H1 (cell line): ENCODE measurements around the gene CCL5. TPM values are rescaled to one million over a fixed set of nuclear protein-coding genes. Genes with fewer than 3 reads are reported as not detected.

Experiments
- CTCF ChIA-PET: fragments of 300-600 bp; sonication (Branson Sonifier 250); formaldehyde crosslinking; loops from one replicate; lab custom pipeline; 2021; ENCODE audit not compliant: partially characterized antibody; lab: Charles Lee
- POLR2A ChIA-PET: fragments of 300-600 bp; sonication (Branson Sonifier 250); formaldehyde crosslinking; loops from one replicate; lab custom pipeline; 2021; ENCODE audit warnings: inconsistent platforms; ENCODE audit not compliant: partially characterized antibody; lab: Charles Lee
- DNase-seq, 2 experiments: peaks; one replicate each; pipeline versions ENCODE4 v3.0.0 to v3.0.0-alpha.2; 2010 to 2022; ENCODE audit warnings: low spot score in 2 of 2, low read depth in 1 of 2, mixed read lengths in 1 of 2
- FAIRE-seq: peaks from 2 replicates; lab custom pipeline; 2011; peaks lifted over from hg19 to GRCh38; lab: Jason Lieb, UNC
- H2AFZ ChIP-seq: 2 replicates; pipeline ENCODE4 v1.8.1; 2012; ENCODE audit warnings: low read length, inconsistent platforms
- H2AK5ac ChIP-seq: 2 replicates; pipeline ENCODE4 v1.6.1; 2013; ENCODE audit warnings: low read depth, low read length
- H2BK120ac ChIP-seq: replicated peaks from 2 replicates; pipeline ENCODE3; 2013; ENCODE audit warnings: low read depth, low read length, inconsistent platforms
- H2BK12ac ChIP-seq: 2 replicates; pipeline ENCODE4 v1.6.1; 2013; ENCODE audit warnings: low read depth, low read length
- H2BK15ac ChIP-seq: 2 replicates; pipeline ENCODE4 v1.6.1; 2013; ENCODE audit warnings: low read length
- H2BK20ac ChIP-seq: 2 replicates; pipeline ENCODE4 v1.6.1; 2013; ENCODE audit warnings: low read length
- H2BK5ac ChIP-seq: 2 replicates; pipeline ENCODE4 v1.6.1; 2013; ENCODE audit warnings: low read depth, low read length
- H3K14ac ChIP-seq: 2 replicates; pipeline ENCODE4 v1.6.1; 2013; ENCODE audit warnings: inconsistent platforms; ENCODE audit not compliant: insufficient read length
- H3K18ac ChIP-seq: 2 replicates; pipeline ENCODE4 v1.6.1; 2013; ENCODE audit warnings: low read length; ENCODE audit errors: extremely low read depth
- H3K23ac ChIP-seq: 2 replicates; pipeline ENCODE4 v1.6.1; 2013; ENCODE audit warnings: inconsistent platforms; ENCODE audit not compliant: insufficient read length
- H3K23me2 ChIP-seq: 2 replicates; pipeline ENCODE4 v1.6.1; 2013; ENCODE audit warnings: low read depth, low read length
- H3K27ac ChIP-seq: 2 replicates; pipeline ENCODE4 v1.6.1; 2011; ENCODE audit warnings: low read depth, low read length, inconsistent platforms
- H3K27me3 ChIP-seq, 4 experiments: replicated peaks in 1 of 4; 1 replicate in 1 of 4; 2 replicates in 3 of 4; pipeline versions ENCODE4 v1.6.1 to v1.8.1; 2011 to 2013; ENCODE audit warnings: low read length in 3 of 4, mild to moderate bottlenecking in 3 of 4, inconsistent platforms in 2 of 4, mixed read lengths in 2 of 4, moderate library complexity in 1 of 4; ENCODE audit not compliant: control insufficient read depth in 3 of 4, insufficient read depth in 3 of 4; ENCODE audit errors: extremely low read depth in 1 of 4
- H3K36me3 ChIP-seq, 4 experiments: 2 replicates each; pipeline versions ENCODE4 v1.6.1 to v1.8.1; 2011 to 2013; ENCODE audit warnings: mild to moderate bottlenecking in 4 of 4, low read length in 3 of 4, moderate library complexity in 2 of 4, control low read depth in 1 of 4, inconsistent platforms in 1 of 4; ENCODE audit not compliant: insufficient read depth in 4 of 4, control insufficient read depth in 2 of 4
- H3K4ac ChIP-seq: replicated peaks from 2 replicates; pipeline ENCODE3; 2013; ENCODE audit warnings: low read length, low read depth, mixed read lengths, inconsistent platforms; ENCODE audit not compliant: insufficient read length
- H3K4me1 ChIP-seq, 4 experiments: replicated peaks in 1 of 4; 1 replicate in 1 of 4; 2 replicates in 3 of 4; pipeline versions ENCODE4 v1.6.1 to v1.8.1; 2011 to 2013; ENCODE audit warnings: low read length in 3 of 4, inconsistent platforms in 2 of 4, mixed read lengths in 1 of 4; ENCODE audit not compliant: insufficient read depth in 4 of 4, control insufficient read depth in 3 of 4
- H3K4me2 ChIP-seq, 2 experiments: 2 replicates each; pipeline versions ENCODE4 v1.6.1 to v1.8.1; 2011 to 2013; ENCODE audit warnings: low read depth in 2 of 2, low read length in 2 of 2, control low read depth in 1 of 2, inconsistent platforms in 1 of 2, mild to moderate bottlenecking in 1 of 2; ENCODE audit not compliant: insufficient read depth in 1 of 2
- H3K4me3 ChIP-seq, 4 experiments: fragments of 200-600, 300-600 bp in 1 of 4; sonication (generic), shearing (Covaris generic), sonication (Bioruptor Twin) in 1 of 4; 2 replicates each; pipeline versions ENCODE4 v1.5.1 to v1.8.1; 2011 to 2016; ENCODE audit warnings: low read length in 4 of 4, low read depth in 3 of 4, control low read depth in 2 of 4, inconsistent platforms in 2 of 4, mild to moderate bottlenecking in 2 of 4, mixed read lengths in 1 of 4, moderate library complexity in 1 of 4; ENCODE audit not compliant: insufficient read depth in 2 of 4; ENCODE audit errors: extremely low read depth in 1 of 4
- H3K56ac ChIP-seq: replicated peaks from 2 replicates; pipeline ENCODE3; 2013; ENCODE audit warnings: low read depth, mild to moderate bottlenecking, mixed read lengths, low read length, inconsistent platforms; ENCODE audit not compliant: insufficient read length
- H3K79me1 ChIP-seq: 2 replicates; pipeline ENCODE4 v1.6.1; 2013; ENCODE audit warnings: low read depth, low read length, control low read depth
- H3K79me2 ChIP-seq, 2 experiments: 2 replicates each; pipeline versions ENCODE4 v1.6.1 to v1.8.1; 2012 to 2013; ENCODE audit warnings: low read length in 2 of 2, mild to moderate bottlenecking in 2 of 2, inconsistent platforms in 1 of 2; ENCODE audit not compliant: insufficient read depth in 2 of 2, control insufficient read depth in 1 of 2
- H3K9ac ChIP-seq, 4 experiments: replicated peaks in 1 of 4; 1 replicate in 1 of 4; 2 replicates in 3 of 4; pipeline versions ENCODE4 v1.6.1 to v1.8.1; 2011 to 2013; ENCODE audit warnings: low read depth in 3 of 4, low read length in 3 of 4, control low read depth in 2 of 4, mild to moderate bottlenecking in 2 of 4, moderate library complexity in 2 of 4, inconsistent platforms in 1 of 4; ENCODE audit errors: extremely low read depth in 1 of 4
- H3K9me3 ChIP-seq, 2 experiments: 2 replicates each; pipeline versions ENCODE4 v1.6.1 to v1.8.1; 2012 to 2013; ENCODE audit warnings: mild to moderate bottlenecking in 2 of 2, moderate library complexity in 2 of 2, control low read depth in 1 of 2, inconsistent platforms in 1 of 2, low read depth in 1 of 2, low read length in 1 of 2, mixed read lengths in 1 of 2; ENCODE audit not compliant: insufficient read depth in 2 of 2
- H4K20me1 ChIP-seq, 2 experiments: replicated peaks in 1 of 2; 2 replicates each; pipeline versions ENCODE3 to v1.8.1; 2011 to 2013; ENCODE audit warnings: inconsistent platforms in 2 of 2, low read length in 2 of 2, mild to moderate bottlenecking in 1 of 2; ENCODE audit not compliant: insufficient read depth in 2 of 2, control insufficient read depth in 1 of 2
- H4K5ac ChIP-seq: 2 replicates; pipeline ENCODE4 v1.6.1; 2013; ENCODE audit warnings: low read length, low read depth, mixed read lengths, inconsistent platforms; ENCODE audit not compliant: insufficient read length
- H4K8ac ChIP-seq: 2 replicates; pipeline ENCODE4 v1.8.0; 2013; ENCODE audit warnings: mild to moderate bottlenecking, moderate library complexity, low read length, inconsistent platforms; ENCODE audit not compliant: insufficient read depth; ENCODE audit errors: extremely low read depth
- H4K91ac ChIP-seq: replicated peaks from 2 replicates; pipeline ENCODE3; 2013; ENCODE audit warnings: low read length, mixed read lengths, inconsistent platforms; ENCODE audit not compliant: insufficient read length
- ASH2L ChIP-seq: fragments of 200-600, 300-600 bp; sonication (generic); IDR thresholded peaks from one replicate; pipeline ENCODE4 v1.7.1; 2017; ENCODE audit warnings: low read length
- CBX5 ChIP-seq: fragments of 300-800, 300-1000 bp; sonication (generic); IDR thresholded peaks from 2 replicates; pipeline ENCODE4 v1.7.1; 2016; ENCODE audit warnings: antibody characterized with exemption, low read length, low read depth
- CREB1 ChIP-seq: IDR thresholded peaks from 2 replicates; pipeline ENCODE4 v1.6.1; 2012; ENCODE audit warnings: inconsistent platforms
- CTBP2 ChIP-seq: IDR thresholded peaks from 2 replicates; pipeline ENCODE4 v1.7.0; 2011; ENCODE audit warnings: borderline replicate concordance, mild to moderate bottlenecking, moderate library complexity, mixed read lengths, low read length; ENCODE audit not compliant: insufficient read depth, insufficient read length
- E2F6 ChIP-seq: IDR thresholded peaks from 2 replicates; pipeline ENCODE4 v1.6.1; 2012; ENCODE audit warnings: inconsistent platforms
- HDAC2 ChIP-seq, 2 experiments: fragments of 300-600 bp in 1 of 2; sonication (generic) in 1 of 2; IDR thresholded peaks; 2 replicates each; pipeline ENCODE4 v1.6.1; 2011 to 2012; ENCODE audit warnings: low read depth in 2 of 2, low read length in 2 of 2, mild to moderate bottlenecking in 2 of 2, moderate library complexity in 2 of 2, borderline replicate concordance in 1 of 2, inconsistent platforms in 1 of 2
- JUND ChIP-seq: IDR thresholded peaks from 2 replicates; pipeline ENCODE4 v1.6.1; 2011; ENCODE audit warnings: mild to moderate bottlenecking, improper control_type of control experiment, low read length
- POLR2AphosphoS5 ChIP-seq: IDR thresholded peaks from 2 replicates; pipeline ENCODE4 v1.6.1; 2011; ENCODE audit warnings: low read depth, low read length
- RAD21 ChIP-seq, 2 experiments: IDR thresholded peaks in 1 of 2; conservative IDR thresholded peaks in 1 of 2; 2 replicates each; pipeline ENCODE4 v1.6.1; 2011; ENCODE audit warnings: low read depth in 2 of 2, low read length in 2 of 2, improper control_type of control experiment in 1 of 2, inconsistent platforms in 1 of 2, mild to moderate bottlenecking in 1 of 2, moderate library complexity in 1 of 2
- SUZ12 ChIP-seq: fragments of 200-600 bp; sonication (generic); IDR thresholded peaks from 2 replicates; pipeline ENCODE4 v1.6.1; 2012; ENCODE audit warnings: mild to moderate bottlenecking, inconsistent platforms, low read length, moderate library complexity, mixed read lengths
- TEAD4 ChIP-seq: IDR thresholded peaks from 2 replicates; pipeline ENCODE4 v1.6.1; 2012; ENCODE audit warnings: low read depth, low read length, inconsistent platforms, mixed read lengths
- ZNF274 ChIP-seq: IDR thresholded peaks from 2 replicates; pipeline ENCODE4 v1.7.0; 2012; ENCODE audit warnings: low read length, borderline replicate concordance; ENCODE audit errors: extremely low read depth
- WGBS, 2 experiments: shearing (Covaris generic) in 1 of 2; methylation state at CpG; one replicate each; pipeline versions ENCODE4 v1.1.6 to v1.1.7; 2013 to 2015; ENCODE audit warnings: low lambda C conversion rate in 2 of 2, mixed read lengths in 2 of 2, inconsistent platforms in 1 of 2, low coverage in 1 of 2, missing lambda C conversion rate in 1 of 2; ENCODE audit not compliant: insufficient replicate concordance in 2 of 2, insufficient coverage in 1 of 2, insufficient read length in 1 of 2; ENCODE audit errors: extremely low coverage in 1 of 2, missing lambda C conversion rate in 1 of 2; 5-methylcytosine and 5-hydroxymethylcytosine counted together
- polyA plus RNA-seq, 7 experiments: library from polyadenylated mRNA; depleted of rRNA in 3 of 7; stranded (reverse) in 5 of 7; unstranded in 2 of 7; fragments of >200 nt in 5 of 7; fragments of 200-250 nt in 2 of 7; gene quantifications; 1 replicate in 5 of 7; 2 replicates in 1 of 7; 4 replicates in 1 of 7; pipeline versions ENCODE4 v1.2.1 to v1.2.3, GENCODE V29; 2011 to 2013; ENCODE audit warnings: missing spikeins in 2 of 7, mixed read lengths in 2 of 7
- total RNA-seq: library from RNA; stranded (reverse); fragmentation: NEBNext Ultra II Directional; extraction: Animal tissue kit (Norgen Biotek cat#: 25700); gene quantifications from 2 replicates; pipeline ENCODE4 v1.2.1, GENCODE V29; 2021

CCL5 gene
- total and polyA plus RNA-seq, 2 of the 8 experiments (the other 6 are each of a cell fraction or from before 2014, with no cell fraction given): not detected

DNA sequence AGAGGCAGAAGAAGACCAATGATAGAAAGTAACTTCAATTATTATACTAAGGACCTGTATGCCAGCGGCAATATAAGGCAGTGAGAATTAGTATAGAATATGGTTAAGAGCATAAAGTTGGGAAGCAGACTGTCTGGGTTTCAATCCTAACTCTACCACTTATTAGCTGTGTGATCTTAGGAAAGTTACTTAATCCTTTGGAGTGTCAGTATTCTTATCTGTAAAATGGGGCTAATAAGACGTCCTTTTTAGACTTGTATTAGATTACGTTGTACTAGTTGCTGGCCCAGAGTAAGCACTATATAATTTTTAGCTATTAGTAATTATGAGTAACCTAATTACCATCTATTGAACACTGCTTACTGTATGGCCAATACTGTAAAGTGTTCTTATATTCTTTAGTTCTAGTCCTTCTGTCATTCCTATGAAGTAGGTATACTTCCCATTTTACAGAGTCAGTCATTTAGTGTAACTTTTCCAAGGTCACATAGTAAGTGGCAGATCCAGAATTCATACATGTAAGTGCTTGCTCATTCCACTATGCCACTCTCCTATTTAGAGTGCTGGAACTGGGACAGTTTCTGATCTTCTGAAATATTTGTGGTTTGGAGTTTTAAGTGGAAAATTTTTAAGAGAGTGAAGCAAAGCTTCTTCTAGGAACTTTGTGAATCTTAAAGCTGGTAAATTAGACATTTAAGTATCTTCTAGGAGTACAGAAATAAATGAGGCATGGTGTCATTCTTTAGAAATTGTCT lies 33.9 kb downstream of the CCL5 start:
- H3K27ac ChIP-seq: no peak overlapping the region
- DNase-seq: no peak
- TF ChIP-seq CREB1 (no peak), ASH2L (no peak), POLR2AphosphoS5 (no peak), E2F6 (no peak), HDAC2 (IDR thresholded peaks at IDR 0.05; ENCODE audit: borderline replicate concordance in 1 of 2, low read depth in 2 of 2, low read length in 2 of 2) (no peak), ZNF274 (no peak), RAD21 (IDR thresholded peaks at IDR 0.05 in 1 of 2, conservative IDR thresholded peaks at IDR 0.05 in 1 of 2; ENCODE audit: low read depth in 2 of 2, low read length in 2 of 2) (no peak), JUND (no peak), TEAD4 (no peak), CBX5 (no peak), CTBP2 (no peak), SUZ12 (no peak)

More for the DNA sequence above, 33.9 kb downstream of the CCL5 start:
- H3K4me1 ChIP-seq: no peaks in the 10 kb centered on the region
- H3K79me2 ChIP-seq: no peaks in the 10 kb centered on the region
- FAIRE-seq: no peak
- no peak overlapping the region for H2AK5ac ChIP-seq
- no peak overlapping the region for H2BK5ac ChIP-seq
- no peak overlapping the region for H3K4me3 ChIP-seq
- no peak overlapping the region for H3K4ac ChIP-seq
- no peaks in the 10 kb centered on the region for H3K79me1 ChIP-seq
- H4K20me1 ChIP-seq: peaks cover 3 to 6% of the 10 kb centered on the region in 2 experiments
- no peak overlapping the region for H3K56ac ChIP-seq
- no peak overlapping the region for H3K18ac ChIP-seq
- H3K23ac ChIP-seq: no peak overlapping the region
- peaks cover 32 to 78% (median 59%) of the 10 kb centered on the region in 4 experiments for H3K36me3 ChIP-seq
- ChIA-PET POLR2A (interaction anchor here (1.3 to 3.8 kb wide), 6 partner anchors 10 to 82 kb away, joined by 3 to 16 read pairs (median 8); partner anchors contain the start of gene TAF15), CTCF (interaction anchor here (1.8 kb wide), 1 partner anchor 11 kb away, joined by 9 read pairs; no protein-coding TSS in a partner anchor)
- H2BK15ac ChIP-seq: no peak overlapping the region
- H3K9me3 ChIP-seq: no peaks in the 10 kb centered on the region
- H2BK12ac ChIP-seq: no peak overlapping the region
- no peak overlapping the region for H2BK120ac ChIP-seq
- H3K23me2 ChIP-seq: no peaks in the 10 kb centered on the region
- no peak overlapping the region for H4K91ac ChIP-seq
- H4K5ac ChIP-seq: no peak overlapping the region
- no peak overlapping the region for H3K4me2 ChIP-seq
- no peak overlapping the region for H3K14ac ChIP-seq
- H3K27me3 ChIP-seq: no peaks in the 10 kb centered on the region; a peak in 1 of 7 replicates
- H3K9ac ChIP-seq: no peak overlapping the region
- no peak overlapping the region for H2BK20ac ChIP-seq
- no peak overlapping the region for H2AFZ ChIP-seq
- WGBS, 2 experiments: 93% methylated on average over 3 of the region's 3 CpGs; no CpG with 5 or more reads in 1 of the 2 experiments
- no peak overlapping the region for H4K8ac ChIP-seq
